WTC11 (cell line): Measurements from ENCODE around the gene ACACA. TPM values are rescaled to one million over a fixed set of nuclear protein-coding genes. Genes with fewer than 3 reads are reported as not detected.

Experiments used
- ATAC-seq: fragments of 200-7000 bp; cut with Tn5 transposase; 2 replicates; pipeline ENCODE4 v1.10.0; 2021; ENCODE audit warnings: mild to moderate bottlenecking, moderate library complexity
- CTCF ChIA-PET: fragments of 300-600 bp; sonication (Branson Sonifier 250); formaldehyde crosslinking; loops from one replicate; lab custom pipeline; 2021; ENCODE audit warnings: antibody characterized with exemption; lab: Charles Lee
- POLR2A ChIA-PET: fragments of 350-600 bp; sonication (Branson Sonifier 250); formaldehyde crosslinking; loops from one replicate; lab custom pipeline; 2021; ENCODE audit warnings: antibody characterized with exemption; lab: Charles Lee
- DNase-seq: peaks from one replicate; pipeline ENCODE4 v3.0.0; 2021; ENCODE audit warnings: low spot score
- H3K27ac Mint-ChIP-seq: 2 replicates; pipeline ENCODE4 v1.8.0; 2021; ENCODE audit warnings: mixed read lengths
- H3K27me3 Mint-ChIP-seq: 2 replicates; pipeline ENCODE4 v1.8.0; 2021; ENCODE audit warnings: low read depth, mild to moderate bottlenecking, moderate library complexity, mixed read lengths
- H3K36me3 Mint-ChIP-seq: 2 replicates; pipeline ENCODE4 v1.8.0; 2021; ENCODE audit warnings: mixed read lengths
- H3K4me1 Mint-ChIP-seq: 2 replicates; pipeline ENCODE4 v1.8.0; 2022; ENCODE audit warnings: mixed read lengths
- H3K4me3 Mint-ChIP-seq: 2 replicates; pipeline ENCODE4 v1.8.0; 2021; ENCODE audit warnings: mild to moderate bottlenecking, moderate library complexity, mixed read lengths
- H3K9me3 Mint-ChIP-seq: 2 replicates; pipeline ENCODE4 v1.8.0; 2021; ENCODE audit warnings: mixed read lengths
- CBFB ChIP-seq: sonication (generic); formaldehyde crosslinking; IDR thresholded peaks from 2 replicates; pipeline ENCODE4 v1.8.1; 2022; ENCODE audit warnings: mild to moderate bottlenecking, low read depth, missing genetic modification reagents
- CDX4 ChIP-seq: fragments of 250-450 bp; sonication (Bioruptor Pico); IDR thresholded peaks from 2 replicates; pipeline ENCODE4 v1.9.0; 2021; ENCODE audit warnings: moderate library complexity, mild to moderate bottlenecking, inconsistent platforms, borderline replicate concordance
- ESRRA ChIP-seq: sonication (generic); formaldehyde crosslinking; IDR thresholded peaks from 2 replicates; pipeline ENCODE4 v1.8.1; 2022; ENCODE audit warnings: mild to moderate bottlenecking, missing genetic modification reagents, borderline replicate concordance
- ETV6 ChIP-seq: sonication (generic); formaldehyde crosslinking; IDR thresholded peaks from 2 replicates; pipeline ENCODE4 v1.8.1; 2022; ENCODE audit warnings: mild to moderate bottlenecking, missing genetic modification reagents
- FOXK1 ChIP-seq: sonication (generic); formaldehyde crosslinking; IDR thresholded peaks from 2 replicates; pipeline ENCODE4 v1.8.0; 2022; ENCODE audit warnings: mild to moderate bottlenecking, moderate library complexity, missing genetic modification reagents
- FOXP1 ChIP-seq: sonication (generic); formaldehyde crosslinking; IDR thresholded peaks from 2 replicates; pipeline ENCODE4 v1.8.0; 2022; ENCODE audit warnings: missing genetic modification reagents, mild to moderate bottlenecking, moderate library complexity, borderline replicate concordance
- HMGXB4 ChIP-seq: sonication (generic); formaldehyde crosslinking; IDR thresholded peaks from 2 replicates; pipeline ENCODE4 v1.8.1; 2023; ENCODE audit warnings: mild to moderate bottlenecking, moderate library complexity, missing genetic modification reagents
- IRF1 ChIP-seq: sonication (generic); formaldehyde crosslinking; IDR thresholded peaks from 2 replicates; pipeline ENCODE4 v1.8.0; 2023; ENCODE audit warnings: missing genetic modification reagents
- PREB ChIP-seq: sonication (generic); formaldehyde crosslinking; IDR thresholded peaks from 2 replicates; pipeline ENCODE4 v1.8.1; 2022; ENCODE audit warnings: mild to moderate bottlenecking, missing genetic modification reagents, moderate library complexity, borderline replicate concordance
- TEAD1 ChIP-seq: sonication (generic); formaldehyde crosslinking; IDR thresholded peaks from 2 replicates; pipeline ENCODE4 v1.8.0; 2022; ENCODE audit warnings: mild to moderate bottlenecking, missing genetic modification reagents
- TP53 ChIP-seq: sonication (generic); formaldehyde crosslinking; IDR thresholded peaks from 2 replicates; pipeline ENCODE4 v1.8.1; 2023; ENCODE audit warnings: mild to moderate bottlenecking, missing genetic modification reagents
- USF1 ChIP-seq: sonication (generic); formaldehyde crosslinking; IDR thresholded peaks from 2 replicates; pipeline ENCODE4 v1.8.0; 2022; ENCODE audit warnings: mild to moderate bottlenecking, missing genetic modification reagents
- ZMAT4 ChIP-seq: fragments of 250-450 bp; sonication (Bioruptor Pico); IDR thresholded peaks from 2 replicates; pipeline ENCODE4 v1.9.0; 2021; ENCODE audit warnings: mild to moderate bottlenecking
- ZNF219 ChIP-seq: sonication (generic); formaldehyde crosslinking; IDR thresholded peaks from 2 replicates; pipeline ENCODE4 v1.8.0; 2023; ENCODE audit warnings: missing genetic modification reagents, mild to moderate bottlenecking, borderline replicate concordance
- ZNF232 ChIP-seq: sonication (generic); formaldehyde crosslinking; IDR thresholded peaks from 2 replicates; pipeline ENCODE4 v1.8.0; 2022; ENCODE audit warnings: mild to moderate bottlenecking, missing genetic modification reagents
- ZNF416 ChIP-seq: fragments of 250-450 bp; sonication (Bioruptor Pico); IDR thresholded peaks from 2 replicates; pipeline ENCODE4 v1.9.0; 2021; ENCODE audit warnings: mild to moderate bottlenecking, inconsistent platforms
- ZNF423 ChIP-seq: fragments of 250-450 bp; sonication (Bioruptor Pico); IDR thresholded peaks from 2 replicates; pipeline ENCODE4 v2.1.2; 2022; ENCODE audit warnings: mild to moderate bottlenecking, moderate library complexity
- ZNF512 ChIP-seq: sonication (generic); formaldehyde crosslinking; IDR thresholded peaks from 2 replicates; pipeline ENCODE4 v1.8.1; 2022; ENCODE audit warnings: missing genetic modification reagents, borderline replicate concordance
- total RNA-seq: library from RNA; stranded (reverse); gene quantifications from 3 replicates; pipeline ENCODE4 v1.2.3, GENCODE V29; 2021

Gene ACACA
- total RNA-seq, 1 experiment from 2014 or later, result 167 TPM

GRCh38 chr17:37339321-37339720 lies 67.3 kb downstream of the ACACA start:
- ATAC-seq (no peak), DNase-seq (no peak)
- Mint-ChIP-seq H3K9me3 (no peaks in the 10 kb centered on the region), H3K36me3 (peaks cover 25% of the 10 kb centered on the region), H3K4me3 (no peak overlapping the region), H3K27me3 (no peaks in the 10 kb centered on the region), H3K27ac (peak overlapping the region; percentile 21), H3K4me1 (peaks cover 23% of the 10 kb centered on the region)
- TF ChIP-seq ZNF423 (CRISPR knock-in tag) (no peak), FOXK1 (CRISPR knock-in tag) (no peak), FOXP1 (CRISPR knock-in tag) (no peak)
- ChIA-PET POLR2A (no interaction called here), CTCF (interaction anchor here (0.5 to 1.9 kb wide), 2 partner anchors 25 to 34 kb away, joined by 3 to 6 read pairs; no protein-coding TSS in a partner anchor)

- Mint-ChIP-seq H3K36me3 (peaks cover 25% of the 10 kb centered on the region), H3K27ac (peak overlapping the region; percentile 21)
- POLR2A ChIA-PET, result no interaction called here
- no peak for TF ChIP-seq CDX4 (CRISPR knock-in tag)
- TF ChIP-seq FOXK1 (CRISPR knock-in tag), result no peak
- no peak for TF ChIP-seq TP53
- TF ChIP-seq TEAD1 (CRISPR knock-in tag), result no peak
- TF ChIP-seq USF1, result no peak
- no peak for TF ChIP-seq IRF1 (CRISPR knock-in tag)
- no peak for TF ChIP-seq HMGXB4 (CRISPR knock-in tag)
- TF ChIP-seq ZNF219 (CRISPR knock-in tag), result no peak
- TF ChIP-seq, all 79 proteins: peak for 0
- H3K4me3 Mint-ChIP-seq, result no peak overlapping the region
- CTCF ChIA-PET, result interaction anchor here (1.9 kb wide), 1 partner anchor 35 kb away, joined by 6 read pairs; no protein-coding TSS in a partner anchor
- ATAC-seq (no peak), DNase-seq (no peak)
- H3K4me1 Mint-ChIP-seq, result peaks cover 23% of the 10 kb centered on the region
- H3K27me3 Mint-ChIP-seq, result no peaks in the 10 kb centered on the region
- H3K9me3 Mint-ChIP-seq, result no peaks in the 10 kb centered on the region
Observed at GRCh38 chr17:37338847-37339246, 67.8 kb downstream of the ACACA start.

GRCh38 chr17:37327341-37328090 lies 79.1 kb downstream of the ACACA start:
- ChIA-PET POLR2A (no interaction called here), CTCF (interaction anchor here (0.7 to 0.9 kb wide), 2 partner anchors 31 to 46 kb away, joined by 3 to 5 read pairs; no protein-coding TSS in a partner anchor)
- Mint-ChIP-seq H3K36me3 (peaks cover 40% of the 10 kb centered on the region), H3K9me3 (no peaks in the 10 kb centered on the region), H3K4me3 (no peak overlapping the region), H3K27ac (peak overlapping the region; percentile 57), H3K4me1 (no peaks in the 10 kb centered on the region), H3K27me3 (no peaks in the 10 kb centered on the region)
- ATAC-seq, result no peak
- no peak for DNase-seq
- no peak for TF ChIP-seq CBFB (CRISPR knock-in tag)
- TF ChIP-seq TP53, result no peak
- no peak for TF ChIP-seq ETV6 (CRISPR knock-in tag)
- TF ChIP-seq ZNF512, result no peak
- TF ChIP-seq PREB (CRISPR knock-in tag), result no peak
- TF ChIP-seq FOXP1 (CRISPR knock-in tag), result no peak
- TF ChIP-seq ZMAT4 (CRISPR knock-in tag), result no peak
- no peak for TF ChIP-seq ZNF416 (CRISPR knock-in tag)
- no peak for TF ChIP-seq ZNF232 (CRISPR knock-in tag)
- no peak for TF ChIP-seq HMGXB4 (CRISPR knock-in tag)
- no peak for TF ChIP-seq ESRRA (CRISPR knock-in tag)
